RWPE2 (cell line): ENCODE data around the gene E2F3.

Experiments
- ATAC-seq: fragments of 200-7000 bp; cut with Tn5 transposase; 3 replicates; pipeline ENCODE4 v1.9.1; 2021; ENCODE audit warnings: low read depth
- DNase-seq: peaks from one replicate; pipeline ENCODE4 v3.0.0-alpha.2; 2020; ENCODE audit warnings: low spot score
- H3K27ac ChIP-seq: fragments of 450-650 bp; 2 replicates; pipeline ENCODE4 v1.5.1; 2017; ENCODE audit warnings: mild to moderate bottlenecking; ENCODE audit not compliant: poor library complexity, severe bottlenecking
- H3K27me3 ChIP-seq: fragments of 250-450 bp; sonication (Bioruptor Pico); 2 replicates; pipeline ENCODE4 v1.5.1; 2021; ENCODE audit warnings: mild to moderate bottlenecking, moderate library complexity; ENCODE audit not compliant: insufficient read depth, poor library complexity, severe bottlenecking
- H3K36me3 ChIP-seq: fragments of 250-450 bp; sonication (Bioruptor Pico); 2 replicates; pipeline ENCODE4 v1.5.1; 2020; ENCODE audit warnings: low read depth, mild to moderate bottlenecking, moderate library complexity
- H3K4me1 ChIP-seq: fragments of 250-450 bp; sonication (Bioruptor Pico); 2 replicates; pipeline ENCODE4 v1.5.1; 2021; ENCODE audit warnings: mild to moderate bottlenecking, moderate library complexity; ENCODE audit not compliant: insufficient read depth, poor library complexity, severe bottlenecking
- H3K4me3 ChIP-seq: fragments of 250-450 bp; sonication (Bioruptor Pico); 2 replicates; pipeline ENCODE4 v1.5.1; 2021; ENCODE audit warnings: mild to moderate bottlenecking, moderate library complexity; ENCODE audit not compliant: severe bottlenecking
- H3K9me3 ChIP-seq: fragments of 250-450 bp; sonication (Bioruptor Pico); 2 replicates; pipeline ENCODE4 v1.5.1; 2021; ENCODE audit warnings: mild to moderate bottlenecking, moderate library complexity; ENCODE audit not compliant: severe bottlenecking
- TF ChIP-seq, protein P1 (sequence below): fragments of 450-650 bp; IDR thresholded peaks from one replicate; pipeline ENCODE4 v1.5.1; 2017; ENCODE audit warnings: mild to moderate bottlenecking, moderate library complexity; ENCODE audit not compliant: poor library complexity, severe bottlenecking

Gene E2F3

DNA sequence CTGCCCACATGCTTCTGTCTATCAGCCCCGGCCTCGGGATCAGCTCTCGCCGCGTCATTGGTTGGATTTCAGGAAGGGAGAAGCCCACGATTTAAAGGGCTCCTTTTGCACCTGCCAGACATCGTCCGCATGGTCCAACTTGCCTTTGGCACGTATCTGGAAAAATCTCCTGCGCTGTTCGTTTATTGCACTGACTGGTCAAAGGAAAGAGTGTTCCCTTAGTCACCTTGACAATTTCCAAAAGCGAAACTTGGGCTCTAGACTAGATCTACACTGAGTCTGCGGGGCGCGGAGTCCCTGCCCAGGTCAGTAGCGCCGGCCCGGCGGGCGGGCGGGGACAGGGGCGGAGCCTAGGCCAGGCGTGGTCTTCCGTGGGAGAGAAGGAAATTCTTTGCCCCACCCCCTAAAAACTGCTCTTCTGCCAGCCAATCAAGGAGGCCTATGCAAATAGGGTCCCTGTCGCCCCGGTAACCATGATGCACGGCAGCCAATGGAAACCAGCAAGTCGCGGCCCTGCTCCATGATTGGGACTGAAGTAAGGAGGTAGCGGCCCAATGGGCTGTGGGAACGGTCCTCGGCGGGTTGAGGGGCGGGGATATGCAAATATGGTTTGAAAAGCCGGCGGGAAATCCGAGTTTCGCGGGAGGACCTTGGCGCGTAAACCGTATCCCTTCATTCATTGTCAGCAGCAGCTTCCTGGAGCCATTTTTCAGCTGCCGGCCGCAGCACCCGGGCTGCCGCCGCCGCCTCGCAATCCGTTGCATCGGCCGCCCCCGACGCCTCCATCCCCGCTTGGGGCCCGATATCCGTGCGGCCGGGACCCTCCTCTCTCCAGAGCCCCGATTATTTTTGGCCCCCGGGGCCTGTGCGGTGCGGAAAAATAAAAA, at the start of gene E2F3:
Gene E2F3, plus strand, starts transcription at position 675 of the 887 bp plus-strand sequence. CDS start 354 bp downstream, outside the sequence.
- peak; percentile 89 for ATAC-seq
- TF ChIP-seq, protein P1, sequence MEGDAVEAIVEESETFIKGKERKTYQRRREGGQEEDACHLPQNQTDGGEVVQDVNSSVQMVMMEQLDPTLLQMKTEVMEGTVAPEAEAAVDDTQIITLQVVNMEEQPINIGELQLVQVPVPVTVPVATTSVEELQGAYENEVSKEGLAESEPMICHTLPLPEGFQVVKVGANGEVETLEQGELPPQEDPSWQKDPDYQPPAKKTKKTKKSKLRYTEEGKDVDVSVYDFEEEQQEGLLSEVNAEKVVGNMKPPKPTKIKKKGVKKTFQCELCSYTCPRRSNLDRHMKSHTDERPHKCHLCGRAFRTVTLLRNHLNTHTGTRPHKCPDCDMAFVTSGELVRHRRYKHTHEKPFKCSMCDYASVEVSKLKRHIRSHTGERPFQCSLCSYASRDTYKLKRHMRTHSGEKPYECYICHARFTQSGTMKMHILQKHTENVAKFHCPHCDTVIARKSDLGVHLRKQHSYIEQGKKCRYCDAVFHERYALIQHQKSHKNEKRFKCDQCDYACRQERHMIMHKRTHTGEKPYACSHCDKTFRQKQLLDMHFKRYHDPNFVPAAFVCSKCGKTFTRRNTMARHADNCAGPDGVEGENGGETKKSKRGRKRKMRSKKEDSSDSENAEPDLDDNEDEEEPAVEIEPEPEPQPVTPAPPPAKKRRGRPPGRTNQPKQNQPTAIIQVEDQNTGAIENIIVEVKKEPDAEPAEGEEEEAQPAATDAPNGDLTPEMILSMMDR, result no peak

DNA sequence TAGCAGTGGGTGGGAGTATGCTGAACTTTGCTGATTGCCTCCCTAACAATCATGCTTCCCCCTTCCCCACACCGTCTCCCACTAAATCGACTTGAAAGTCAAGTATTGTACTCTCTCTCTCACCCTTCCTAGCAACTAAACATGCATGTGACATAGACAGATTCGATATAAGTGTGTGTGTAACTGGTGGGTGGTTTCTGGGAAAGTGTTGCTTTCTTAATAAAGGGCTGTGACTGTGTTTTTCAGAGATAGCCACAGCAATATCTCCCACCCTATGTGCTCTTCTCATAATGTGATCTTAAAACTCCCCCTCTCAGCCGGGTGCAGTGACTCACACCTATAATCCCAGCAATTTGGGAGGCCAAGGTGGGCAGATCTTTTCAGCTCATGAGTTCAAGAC, 49.3 kb upstream of the E2F3 start:
- Histone ChIP-seq H3K36me3 (no peaks in the 10 kb centered on the region), H3K4me3 (no peak overlapping the region), H3K27ac (no peak overlapping the region), H3K4me1 (no peaks in the 10 kb centered on the region), H3K9me3 (no peaks in the 10 kb centered on the region), H3K27me3 (no peaks in the 10 kb centered on the region)
- TF ChIP-seq, protein P1, result no peak
- ATAC-seq, result no peak
- no peak for DNase-seq

More for the DNA sequence above, at the start of gene E2F3:
- H3K27me3 ChIP-seq, result no peaks in the 10 kb centered on the region
- peak; percentile 100 for DNase-seq
- peak within 1 kb of the TSS; percentile 81 for H3K4me3 ChIP-seq
- no peaks in the 10 kb centered on the region for H3K9me3 ChIP-seq
- peaks cover 6% of the 10 kb centered on the region for H3K4me1 ChIP-seq
- H3K36me3 ChIP-seq, result peaks cover 10% of the 10 kb centered on the region
- H3K27ac ChIP-seq, result peak within 1 kb of the TSS; percentile 95

DNA sequence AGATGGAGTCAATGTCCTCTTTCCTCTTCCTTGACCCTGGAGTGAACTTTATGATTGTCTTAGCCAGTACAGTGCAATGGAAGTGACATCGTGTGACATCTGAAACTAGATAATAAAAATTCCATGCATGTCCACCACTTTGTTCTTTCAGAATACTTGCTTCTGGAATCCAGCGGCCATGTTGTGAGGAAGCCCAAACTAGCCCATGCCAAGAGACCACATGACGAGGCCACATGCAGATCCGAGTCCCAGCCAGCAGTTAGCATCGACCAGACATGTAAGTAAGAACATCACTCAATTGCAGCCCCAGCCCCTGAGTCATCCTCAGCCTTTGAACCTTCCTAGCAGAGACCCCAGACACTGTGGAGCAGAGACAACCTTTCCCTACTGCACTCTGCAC, 48.5 kb upstream of the E2F3 start:
- TF ChIP-seq, protein P1, result no peak
- no peak for DNase-seq
- no peaks in the 10 kb centered on the region for H3K27me3 ChIP-seq
- no peaks in the 10 kb centered on the region for H3K36me3 ChIP-seq
- no peaks in the 10 kb centered on the region for H3K9me3 ChIP-seq
- H3K27ac ChIP-seq, result no peak overlapping the region
- no peak for ATAC-seq
- no peaks in the 10 kb centered on the region for H3K4me1 ChIP-seq
- H3K4me3 ChIP-seq, result no peak overlapping the region

DNA sequence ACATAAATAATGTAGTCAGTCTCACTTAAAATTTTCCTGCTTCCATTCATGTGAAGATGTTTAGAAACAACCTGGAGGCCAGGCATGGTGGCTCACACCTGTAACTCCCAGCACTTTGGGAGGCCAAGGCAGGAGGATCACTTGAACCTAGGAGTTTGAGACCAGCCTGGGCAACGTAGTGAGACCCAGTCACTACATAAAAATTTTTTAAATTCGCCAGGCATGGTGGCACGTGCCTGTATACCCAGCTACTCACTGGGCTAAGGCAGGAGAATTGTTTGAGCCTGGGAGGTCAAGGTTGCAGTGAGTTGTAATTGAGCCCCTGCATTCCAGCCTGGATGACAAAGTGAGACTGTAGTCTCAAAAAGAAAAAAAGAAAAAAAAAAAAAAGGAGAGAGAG, 47.3 kb upstream of the E2F3 start:
- Histone ChIP-seq H3K9me3 (no peaks in the 10 kb centered on the region), H3K36me3 (no peaks in the 10 kb centered on the region), H3K4me1 (no peaks in the 10 kb centered on the region), H3K27ac (no peak overlapping the region), H3K27me3 (no peaks in the 10 kb centered on the region), H3K4me3 (no peak overlapping the region)
- ATAC-seq (no peak), DNase-seq (no peak)
- TF ChIP-seq, protein P1, result no peak
